GM23248 (cell line): ENCODE measurements around the gene KDM4B. TPM values are rescaled to one million over a fixed set of nuclear protein-coding genes. Genes with fewer than 3 reads are reported as not detected.

Experiments used
- DNase-seq: peaks from one replicate; pipeline ENCODE4 v3.0.0-alpha.2; 2015
- H2AFZ ChIP-seq: fragments of 200-600 bp; sonication (generic); 2 replicates; pipeline ENCODE4 v1.6.1; 2016; ENCODE audit warnings: antibody characterized with exemption
- H3F3A ChIP-seq: fragments of 200-600 bp; sonication (generic); 2 replicates; pipeline ENCODE4 v1.6.1; 2016; ENCODE audit warnings: mild to moderate bottlenecking, antibody characterized with exemption, mixed run types; ENCODE audit not compliant: insufficient read depth
- H3K27ac ChIP-seq: fragments of 200-600 bp; sonication (generic); 2 replicates; pipeline ENCODE4 v1.5.1; 2016; ENCODE audit warnings: mild to moderate bottlenecking
- H3K27me3 ChIP-seq: fragments of 200-600 bp; sonication (generic); replicated peaks from 2 replicates; pipeline ENCODE4 v1.6.1; 2016; ENCODE audit warnings: mild to moderate bottlenecking; ENCODE audit not compliant: insufficient read depth
- H3K36me3 ChIP-seq: fragments of 200-600 bp; sonication (generic); 2 replicates; pipeline ENCODE4 v1.6.1; 2016; ENCODE audit warnings: low read depth, mild to moderate bottlenecking
- H3K4me1 ChIP-seq: fragments of 200-600 bp; sonication (generic); 2 replicates; pipeline ENCODE4 v1.6.1; 2016; ENCODE audit warnings: mild to moderate bottlenecking; ENCODE audit not compliant: insufficient read depth
- H3K4me2 ChIP-seq: fragments of 200-600 bp; sonication (generic); one replicate; pipeline ENCODE4 v1.6.1; 2016; ENCODE audit warnings: mild to moderate bottlenecking; ENCODE audit not compliant: unreplicated experiment
- H3K4me3 ChIP-seq: fragments of 200-600 bp; sonication (generic); 2 replicates; pipeline ENCODE4 v1.5.1; 2016; ENCODE audit warnings: mild to moderate bottlenecking
- H3K79me2 ChIP-seq: fragments of 200-600 bp; sonication (generic); 2 replicates; pipeline ENCODE4 v1.6.1; 2016; ENCODE audit warnings: mild to moderate bottlenecking; ENCODE audit not compliant: insufficient read depth
- H3K9ac ChIP-seq: fragments of 200-600 bp; sonication (generic); 2 replicates; pipeline ENCODE4 v1.6.1; 2016; ENCODE audit warnings: mild to moderate bottlenecking
- H3K9me2 ChIP-seq: fragments of 200-600 bp; sonication (generic); 2 replicates; pipeline ENCODE4 v1.6.1; 2016; ENCODE audit warnings: mixed run types, mild to moderate bottlenecking, moderate library complexity; ENCODE audit not compliant: insufficient read depth
- H3K9me3 ChIP-seq: fragments of 200-600 bp; sonication (generic); one replicate; pipeline ENCODE4 v1.6.1; 2017; ENCODE audit warnings: low read depth
- H4K20me1 ChIP-seq: fragments of 200-600 bp; sonication (generic); 2 replicates; pipeline ENCODE4 v1.6.0; 2016; ENCODE audit not compliant: insufficient read depth
- EZH2 ChIP-seq: fragments of 200-600 bp; sonication (generic); IDR thresholded peaks from 2 replicates; pipeline ENCODE4 v1.6.1; 2018; ENCODE audit warnings: antibody characterized with exemption, mild to moderate bottlenecking; ENCODE audit not compliant: insufficient read depth, poor library complexity, severe bottlenecking
- EZH2phosphoT487 ChIP-seq: fragments of 200-600 bp; sonication (generic); IDR thresholded peaks from 2 replicates; pipeline ENCODE4 v1.6.1; 2018; ENCODE audit warnings: antibody characterized with exemption, moderate library complexity, mild to moderate bottlenecking, low read depth; ENCODE audit not compliant: insufficient read depth
- WGBS, 2 experiments: methylation state at CpG; one replicate each; pipeline ENCODE4 v1.1.6; 2015 to 2017; ENCODE audit warnings: low lambda C conversion rate in 2 of 2, low coverage in 1 of 2; ENCODE audit errors: missing lambda C conversion rate in 2 of 2; 5-methylcytosine and 5-hydroxymethylcytosine counted together
- in situ Hi-C: fragments of 300-500 bp; cut with MboI; formaldehyde crosslinking; loops from 2 replicates; pipeline ENCODE4 v1.15.0; 2020
- polyA plus RNA-seq: library from polyadenylated mRNA; unstranded; fragments of >200 nt; fragmentation: Nextera tagmentation; extraction: Ambion mirVana; gene quantifications from 2 replicates; pipeline ENCODE4 v1.2.1, GENCODE V29; 2016
- total RNA-seq: library from RNA; depleted of rRNA; stranded (reverse); fragments of >200 nt; shearing (Covaris generic); gene quantifications from 2 replicates; pipeline ENCODE4 v1.2.3, GENCODE V29; 2014

The KDM4B gene
- total and polyA plus RNA-seq, 2 experiments from 2014 or later = 14.8 to 28.7 TPM

DNA sequence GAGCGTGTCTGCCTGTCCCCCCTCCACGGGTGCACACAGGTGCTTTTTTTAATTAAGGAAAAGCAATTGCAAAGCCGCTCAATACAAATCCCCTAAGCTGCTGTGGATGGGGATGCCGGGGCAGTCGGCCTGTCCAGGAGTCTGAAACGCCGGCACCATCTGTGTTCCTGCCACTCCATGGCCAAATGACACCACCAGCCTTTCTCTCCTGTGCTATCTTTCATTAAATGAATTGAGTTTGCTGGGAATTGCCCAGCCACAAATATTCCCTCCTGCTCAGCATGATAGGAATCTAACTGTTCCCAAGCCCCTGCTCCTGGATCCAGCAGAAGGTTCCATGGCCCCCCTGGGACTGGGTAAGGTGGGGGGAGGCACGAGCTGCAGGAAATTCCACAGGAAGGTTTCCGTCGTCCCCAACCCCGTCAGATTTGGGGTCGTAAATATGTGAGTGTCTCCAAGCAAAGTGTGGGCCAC is 139.2 kb downstream of the KDM4B start:
- Histone ChIP-seq H3K27ac (no peak overlapping the region), H3K9me3 (no peaks in the 10 kb centered on the region), H3K27me3 (no peaks in the 10 kb centered on the region), H3K9me2 (no peaks in the 10 kb centered on the region), H3K4me1 (peaks cover 9% of the 10 kb centered on the region), H3K79me2 (no peaks in the 10 kb centered on the region), H3K9ac (no peak overlapping the region), H3K4me2 (no peak overlapping the region), H3F3A (no peaks in the 10 kb centered on the region), H3K36me3 (peaks cover 8% of the 10 kb centered on the region; the same call in 1 of the 2 replicates), H4K20me1 (no peaks in the 10 kb centered on the region), H3K4me3 (no peak overlapping the region), H2AFZ (no peak overlapping the region)
- in situ Hi-C loops = no loop called here
- no peak for TF ChIP-seq EZH2
- TF ChIP-seq EZH2phosphoT487 = no peak
- 92 to 95% methylated on average over 12 of the region's 12 CpGs for WGBS, 2 experiments
- no peak for DNase-seq

DNA sequence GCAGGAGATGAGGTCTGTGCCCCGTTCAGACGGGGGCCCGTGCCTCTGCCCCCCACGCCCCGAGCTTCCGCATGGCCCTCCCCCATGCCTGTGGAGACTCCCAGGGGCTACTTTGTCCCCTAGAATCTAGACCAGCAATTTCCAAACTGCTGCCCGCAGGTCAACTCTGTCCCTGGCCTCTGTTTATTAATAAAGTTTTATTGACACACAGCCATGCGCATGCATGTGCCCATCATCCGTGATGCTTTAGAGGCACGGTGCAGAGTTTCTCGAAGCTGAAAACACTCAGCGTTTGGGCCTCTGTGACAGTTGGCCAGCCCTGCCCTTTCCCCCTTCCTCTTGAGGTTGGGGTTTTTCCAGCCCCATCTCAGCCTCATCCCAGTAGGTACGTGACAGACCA is 140.0 kb downstream of the KDM4B start:
- DNase-seq = no peak
- H3K27ac ChIP-seq = no peak overlapping the region

DNA sequence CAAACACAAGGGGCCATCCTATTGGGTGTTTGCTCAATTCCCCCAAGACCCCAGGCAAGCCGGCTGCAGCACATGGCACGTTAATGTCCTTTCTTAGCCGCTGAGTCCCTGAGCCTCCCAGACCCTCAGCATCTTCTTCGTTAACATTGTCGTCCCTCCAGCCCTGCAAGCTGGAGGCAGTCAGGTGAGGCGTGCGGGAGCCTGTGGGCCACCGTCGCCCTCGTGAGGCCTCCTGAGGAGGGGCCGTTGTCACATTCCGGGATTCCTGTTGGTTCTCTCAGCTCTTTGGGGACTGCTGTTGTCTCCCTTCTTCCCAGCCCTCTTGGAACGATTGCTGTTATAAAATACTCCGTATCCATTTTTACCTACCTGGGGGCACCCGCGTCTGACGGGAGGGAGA is 140.6 kb downstream of the KDM4B start:
- no peak overlapping the region for H2AFZ ChIP-seq
- H3K4me3 ChIP-seq = no peak overlapping the region
- H3K36me3 ChIP-seq = peaks cover 8% of the 10 kb centered on the region; the same call in 1 of the 2 replicates
- H3K27ac ChIP-seq = no peak overlapping the region
- no peak for DNase-seq
- H3K9ac ChIP-seq = no peak overlapping the region
- H3K4me2 ChIP-seq = no peak overlapping the region
- no peaks in the 10 kb centered on the region for H3K9me3 ChIP-seq
- no peaks in the 10 kb centered on the region for H3F3A ChIP-seq
- TF ChIP-seq EZH2phosphoT487 = no peak
- no peak for TF ChIP-seq EZH2
- in situ Hi-C loops = no loop called here
- peaks cover 9% of the 10 kb centered on the region for H3K4me1 ChIP-seq
- H3K9me2 ChIP-seq = no peaks in the 10 kb centered on the region
- no peaks in the 10 kb centered on the region for H3K27me3 ChIP-seq
- 95 to 96% methylated on average over 17 of the region's 17 CpGs for WGBS, 2 experiments
- no peaks in the 10 kb centered on the region for H4K20me1 ChIP-seq
- no peaks in the 10 kb centered on the region for H3K79me2 ChIP-seq

More for the DNA sequence above, 140.0 kb downstream of the KDM4B start:
- H3K4me3 ChIP-seq = no peak overlapping the region
- no peak overlapping the region for H3K4me2 ChIP-seq
- no peaks in the 10 kb centered on the region for H3K9me3 ChIP-seq
- H2AFZ ChIP-seq = no peak overlapping the region
- H3F3A ChIP-seq = no peaks in the 10 kb centered on the region
- WGBS, 2 experiments = 90 to 98% methylated on average over 13 of the region's 13 CpGs
- peaks cover 8% of the 10 kb centered on the region; the same call in 1 of the 2 replicates for H3K36me3 ChIP-seq
- peaks cover 9% of the 10 kb centered on the region for H3K4me1 ChIP-seq
- H3K79me2 ChIP-seq = no peaks in the 10 kb centered on the region
- TF ChIP-seq EZH2phosphoT487 = no peak
- no peak for TF ChIP-seq EZH2
- in situ Hi-C loops = no loop called here
- H3K9me2 ChIP-seq = no peaks in the 10 kb centered on the region
- no peaks in the 10 kb centered on the region for H3K27me3 ChIP-seq
- H4K20me1 ChIP-seq = no peaks in the 10 kb centered on the region
- no peak overlapping the region for H3K9ac ChIP-seq

DNA sequence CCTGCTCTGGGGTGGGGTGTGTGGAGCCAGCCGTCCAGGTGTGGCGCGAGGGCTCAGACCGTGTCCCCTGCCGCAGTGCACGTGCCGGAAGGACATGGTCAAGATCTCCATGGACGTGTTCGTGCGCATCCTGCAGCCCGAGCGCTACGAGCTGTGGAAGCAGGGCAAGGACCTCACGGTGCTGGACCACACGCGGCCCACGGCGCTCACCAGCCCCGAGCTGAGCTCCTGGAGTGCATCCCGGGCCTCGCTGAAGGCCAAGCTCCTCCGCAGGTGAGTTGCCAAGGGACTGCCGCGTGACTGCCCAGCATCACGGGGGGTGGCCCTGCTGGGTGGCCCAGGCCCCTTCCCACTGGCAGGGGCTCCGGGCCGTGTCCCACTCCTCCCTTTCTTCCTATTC is 141.6 kb downstream of the KDM4B start:
- H3K27ac ChIP-seq = no peak overlapping the region
- H3K36me3 ChIP-seq = peaks cover 8% of the 10 kb centered on the region; the same call in 1 of the 2 replicates
- DNase-seq = no peak
- H3K27me3 ChIP-seq = no peaks in the 10 kb centered on the region
- in situ Hi-C loops = no loop called here
- H3K9me3 ChIP-seq = no peaks in the 10 kb centered on the region
- WGBS, 2 experiments = 93 to 98% methylated on average over 12 to 27 of the region's 27 CpGs
- H3K9ac ChIP-seq = no peak overlapping the region
- H4K20me1 ChIP-seq = no peaks in the 10 kb centered on the region
- no peak overlapping the region for H3K4me3 ChIP-seq
- H3K4me2 ChIP-seq = no peak overlapping the region
- H3K4me1 ChIP-seq = peaks cover 9% of the 10 kb centered on the region
- H3K9me2 ChIP-seq = no peaks in the 10 kb centered on the region
- H3K79me2 ChIP-seq = no peaks in the 10 kb centered on the region
- no peak for TF ChIP-seq EZH2
- no peak for TF ChIP-seq EZH2phosphoT487
- H2AFZ ChIP-seq = no peak overlapping the region
- no peaks in the 10 kb centered on the region for H3F3A ChIP-seq

DNA sequence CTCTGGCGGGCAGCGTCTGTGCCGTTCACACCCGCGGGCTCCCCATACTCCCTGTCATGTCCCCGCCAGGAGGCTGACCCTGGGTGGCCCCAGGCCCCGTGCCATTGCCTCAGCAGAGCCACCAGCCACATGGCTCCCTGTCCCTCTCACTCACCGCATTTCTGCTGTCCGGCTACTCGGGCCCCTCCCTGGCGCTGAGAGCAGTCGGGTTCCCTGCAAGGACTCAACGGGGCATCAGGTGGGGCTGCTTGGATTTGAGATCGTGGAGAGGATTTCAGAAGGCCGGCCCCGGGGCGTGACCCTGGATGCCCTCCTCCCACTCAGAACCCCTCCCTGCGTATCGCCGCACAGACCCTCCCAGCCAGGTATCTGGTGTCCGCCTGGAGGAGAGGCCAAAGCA is 142.1 kb downstream of the KDM4B start:
- no peaks in the 10 kb centered on the region for H3K79me2 ChIP-seq
- peaks cover 8% of the 10 kb centered on the region; the same call in 1 of the 2 replicates for H3K36me3 ChIP-seq
- peaks cover 9% of the 10 kb centered on the region for H3K4me1 ChIP-seq
- no peak overlapping the region for H3K9ac ChIP-seq
- no peaks in the 10 kb centered on the region for H3K9me2 ChIP-seq
- no peaks in the 10 kb centered on the region for H3F3A ChIP-seq
- no peaks in the 10 kb centered on the region for H4K20me1 ChIP-seq
- in situ Hi-C loops = no loop called here
- TF ChIP-seq EZH2phosphoT487 (no peak), EZH2 (no peak)
- H2AFZ ChIP-seq = no peak overlapping the region
- 93 to 96% methylated on average over 21 of the region's 21 CpGs for WGBS, 2 experiments
- H3K4me3 ChIP-seq = no peak overlapping the region
- H3K4me2 ChIP-seq = no peak overlapping the region
- no peak overlapping the region for H3K27ac ChIP-seq
- H3K9me3 ChIP-seq = no peaks in the 10 kb centered on the region
- DNase-seq = no peak
- H3K27me3 ChIP-seq = no peaks in the 10 kb centered on the region
